Uterus (tissue), 2 donors: ENCODE measurements around the gene STAT6.

ENCODE experiments used
- CTCF ChIP-seq, 4 experiments: fragments of 200-600 bp in 2 of 4; fragments of 450-650 bp in 2 of 4; sonication (generic) in 2 of 4; IDR thresholded peaks; one replicate each; pipeline ENCODE4 v1.5.1; 2016 to 2019; ENCODE audit warnings: antibody characterized with exemption in 4 of 4, mild to moderate bottlenecking in 2 of 4, moderate library complexity in 1 of 4
- POLR2A ChIP-seq, 2 donors: fragments of 450-650 bp; IDR thresholded peaks; one replicate each; pipeline ENCODE4 v1.6.1; 2016; ENCODE audit warnings: antibody characterized with exemption in 2 of 2, mild to moderate bottlenecking in 1 of 2, moderate library complexity in 1 of 2

DNA sequence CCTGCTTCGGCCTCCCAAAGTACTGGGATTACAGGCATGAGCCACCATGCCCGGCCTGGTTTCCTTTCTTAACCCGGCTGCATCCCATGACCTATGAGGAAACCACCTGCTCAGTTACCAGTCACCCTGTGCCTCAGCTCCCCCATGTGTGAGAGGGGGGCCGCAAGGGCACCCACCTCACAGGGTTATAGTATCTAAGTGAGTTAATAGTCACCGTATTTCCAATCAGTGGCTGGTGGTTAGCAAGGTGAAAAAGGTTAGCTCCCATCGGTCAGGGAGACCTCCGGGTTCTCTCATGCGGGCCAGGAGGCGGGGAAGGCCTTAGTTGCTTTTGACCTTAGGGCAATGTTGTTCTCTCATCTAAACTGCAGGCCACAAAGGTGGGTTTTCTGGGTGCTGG is 23.8 kb upstream of the STAT6 start:
- TF ChIP-seq CTCF (IDR thresholded peaks at IDR 0.05) (no peak), POLR2A (IDR thresholded peaks at IDR 0.05) (no peak)
